ENCODE results near the gene C8A. TPM values are rescaled to one million over a fixed set of nuclear protein-coding genes. Genes with fewer than 3 reads are reported as not detected.

Gene C8A
- total RNA-seq, 1 experiment from 2014 or later = not detected

DNA sequence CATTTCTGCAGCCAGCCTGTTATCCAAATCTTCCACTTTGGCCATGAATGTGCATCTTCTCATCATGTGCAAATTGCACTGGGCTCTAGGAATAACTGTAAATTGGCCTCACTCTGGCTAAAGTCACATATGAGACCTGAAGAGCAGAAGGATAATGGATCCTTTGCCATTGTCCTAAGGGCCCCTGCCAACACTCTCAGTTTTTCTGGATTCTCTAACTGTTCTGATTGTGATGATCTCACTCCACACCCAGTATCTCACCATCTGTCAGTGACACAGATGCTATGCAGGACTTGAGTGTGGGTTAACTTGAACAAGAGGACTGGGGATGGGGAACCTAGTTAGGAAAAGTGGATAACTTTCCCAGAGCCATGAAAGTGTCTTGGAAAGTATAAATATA lies 26.9 kb upstream of the C8A start:
- no peak overlapping the region for H3K23ac ChIP-seq (ENCODE audit: insufficient read length, low read depth, low read length)
- H3K4ac ChIP-seq (ENCODE audit: low read depth, low read length) = no peak overlapping the region
- no peaks in the 10 kb centered on the region for H3K79me2 ChIP-seq (ENCODE audit: insufficient read depth, low read length)
- Mint-ChIP-seq H3K9me3 (no peaks in the 10 kb centered on the region), H3K27ac (no peak overlapping the region; a peak in 1 of 7 replicates), H3K36me3 (ENCODE audit: insufficient read depth in 1 of 3, low read depth in 3 of 3) (no peaks in the 10 kb centered on the region), H3K4me3 (no peak overlapping the region), H3K27me3 (ENCODE audit: low read depth) (peaks cover 12% of the 10 kb centered on the region), H3K4me1 (peaks cover 8 to 9% of the 10 kb centered on the region in 2 experiments; a peak in 3 of 4 replicates)
- no peaks in the 10 kb centered on the region for H4K20me1 ChIP-seq (ENCODE audit: control insufficient read depth, insufficient read depth, insufficient read length)
- H3K27ac ChIP-seq (ENCODE audit: insufficient read length, low read depth, low read length) = no peak overlapping the region
- H2BK12ac ChIP-seq (ENCODE audit: insufficient read length, low read depth, low read length) = no peak overlapping the region
- no peak overlapping the region for H2AFZ ChIP-seq (ENCODE audit: low read length)
- H3T11ph ChIP-seq (ENCODE audit: low read length) = no peak overlapping the region
- H3K23me2 ChIP-seq (ENCODE audit: insufficient read length, low read depth, low read length, poor library complexity, severe bottlenecking) = no peaks in the 10 kb centered on the region
- no peaks in the 10 kb centered on the region for H3K79me1 ChIP-seq (ENCODE audit: insufficient read depth, low read depth, low read length, poor library complexity, severe bottlenecking)
- DNase-seq = no peak
- H4K5ac ChIP-seq (ENCODE audit: insufficient read length, low read depth, low read length) = no peak overlapping the region
- H3K9me3 ChIP-seq (ENCODE audit: control insufficient read depth, low read depth, low read length) = no peaks in the 10 kb centered on the region
- no peak overlapping the region for H2BK15ac ChIP-seq (ENCODE audit: low read depth, low read length)
- H3K4me2 ChIP-seq (ENCODE audit: insufficient read depth, insufficient read length, low read length) = no peak overlapping the region
- no peak overlapping the region for H2BK20ac ChIP-seq (ENCODE audit: low read depth, low read length, poor library complexity, severe bottlenecking)
- H2AK5ac ChIP-seq (ENCODE audit: insufficient read length, low read length) = no peak overlapping the region
- H3K4me1 ChIP-seq (ENCODE audit: insufficient read depth, low read length) = no peaks in the 10 kb centered on the region
- H4K91ac ChIP-seq (ENCODE audit: insufficient read length, low read depth, low read length) = no peak overlapping the region
- TF ChIP-seq CTCF (conservative IDR thresholded peaks at IDR 0.05) = no peak
- H2BK120ac ChIP-seq (ENCODE audit: low read depth, low read length, poor library complexity, severe bottlenecking) = no peak overlapping the region
- H3K14ac ChIP-seq (ENCODE audit: insufficient read depth, low read length) = no peak overlapping the region
- no peak overlapping the region for H3K18ac ChIP-seq (ENCODE audit: insufficient read length, low read depth, low read length)
- no peak overlapping the region for H3K56ac ChIP-seq (ENCODE audit: insufficient read length, low read depth, low read length)
- H2BK5ac ChIP-seq (ENCODE audit: insufficient read length, low read length) = no peak overlapping the region
- H3K9ac ChIP-seq (ENCODE audit: extremely low read depth, insufficient read length, low read length) = no peak overlapping the region
- no peaks in the 10 kb centered on the region for H3K27me3 ChIP-seq (ENCODE audit: insufficient read depth, low read length)
- no peak overlapping the region for H4K8ac ChIP-seq (replicated peaks; ENCODE audit: insufficient read length, low read depth, low read length)

Measured in H9 (cell line).